OCI-LY1 (cell line): ENCODE data around the gene TSNAXIP1.

ENCODE experiments used
- EZH2 ChIP-seq: fragments of 200-600 bp; sonication (generic), shearing (Covaris generic); IDR thresholded peaks from 2 replicates; pipeline ENCODE4 v1.8.0; 2017; ENCODE audit warnings: borderline replicate concordance, mixed run types, mild to moderate bottlenecking, antibody characterized with exemption, low read length, moderate library complexity, mixed read lengths
- TF ChIP-seq, protein P1 (sequence below): fragments of 200-600 bp; sonication (generic), shearing (Covaris generic); IDR thresholded peaks from 2 replicates; pipeline ENCODE4 v1.5.1; 2017; ENCODE audit warnings: mild to moderate bottlenecking, antibody characterized with exemption, low read length, moderate library complexity, mixed read lengths

DNA sequence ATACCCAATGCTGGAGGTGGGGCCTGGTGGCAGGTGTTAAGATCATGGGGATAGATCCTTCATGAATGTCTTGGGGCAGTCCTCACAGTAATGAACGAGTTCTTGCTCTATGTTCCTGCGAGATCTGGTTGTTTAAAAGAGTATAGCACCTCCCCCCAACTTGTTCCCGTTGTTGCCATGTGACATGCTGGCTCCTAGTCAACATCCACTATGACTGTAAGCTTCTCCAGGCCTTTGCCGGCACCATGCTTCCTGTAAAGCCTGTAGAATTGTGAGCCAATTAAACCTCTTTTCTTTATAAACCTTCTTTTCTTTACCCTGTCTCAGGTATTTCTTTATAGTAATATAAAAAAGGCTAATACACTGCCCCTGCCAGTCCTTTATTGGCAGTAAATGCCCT, 33.6 kb upstream of the TSNAXIP1 start:
- TF ChIP-seq, protein P1, sequence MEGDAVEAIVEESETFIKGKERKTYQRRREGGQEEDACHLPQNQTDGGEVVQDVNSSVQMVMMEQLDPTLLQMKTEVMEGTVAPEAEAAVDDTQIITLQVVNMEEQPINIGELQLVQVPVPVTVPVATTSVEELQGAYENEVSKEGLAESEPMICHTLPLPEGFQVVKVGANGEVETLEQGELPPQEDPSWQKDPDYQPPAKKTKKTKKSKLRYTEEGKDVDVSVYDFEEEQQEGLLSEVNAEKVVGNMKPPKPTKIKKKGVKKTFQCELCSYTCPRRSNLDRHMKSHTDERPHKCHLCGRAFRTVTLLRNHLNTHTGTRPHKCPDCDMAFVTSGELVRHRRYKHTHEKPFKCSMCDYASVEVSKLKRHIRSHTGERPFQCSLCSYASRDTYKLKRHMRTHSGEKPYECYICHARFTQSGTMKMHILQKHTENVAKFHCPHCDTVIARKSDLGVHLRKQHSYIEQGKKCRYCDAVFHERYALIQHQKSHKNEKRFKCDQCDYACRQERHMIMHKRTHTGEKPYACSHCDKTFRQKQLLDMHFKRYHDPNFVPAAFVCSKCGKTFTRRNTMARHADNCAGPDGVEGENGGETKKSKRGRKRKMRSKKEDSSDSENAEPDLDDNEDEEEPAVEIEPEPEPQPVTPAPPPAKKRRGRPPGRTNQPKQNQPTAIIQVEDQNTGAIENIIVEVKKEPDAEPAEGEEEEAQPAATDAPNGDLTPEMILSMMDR, result no peak
- TF ChIP-seq EZH2, result no peak
